Inflammatory macrophage treated with lipopolysaccharide for 4 hours (primary cell): Measurements from ENCODE around the gene LMF1.

ENCODE experiments used
- DNase-seq: peaks from one replicate; pipeline ENCODE4 v3.0.0-alpha.2; 2020

Gene LMF1

GRCh38 chr16:970766-971581 lies at the start of gene LMF1:
TSS of gene LMF1 (minus strand) at chr16:970984. CDS start at chr16:970980, 4 bp downstream.
- peak; percentile 92 for DNase-seq

GRCh38 chr16:1020091-1020399 lies 49.3 kb upstream of the LMF1 start:
- no peak for DNase-seq

GRCh38 chr16:1019231-1020090 lies 48.7 kb upstream of the LMF1 start:
- DNase-seq: no peak

DNA sequence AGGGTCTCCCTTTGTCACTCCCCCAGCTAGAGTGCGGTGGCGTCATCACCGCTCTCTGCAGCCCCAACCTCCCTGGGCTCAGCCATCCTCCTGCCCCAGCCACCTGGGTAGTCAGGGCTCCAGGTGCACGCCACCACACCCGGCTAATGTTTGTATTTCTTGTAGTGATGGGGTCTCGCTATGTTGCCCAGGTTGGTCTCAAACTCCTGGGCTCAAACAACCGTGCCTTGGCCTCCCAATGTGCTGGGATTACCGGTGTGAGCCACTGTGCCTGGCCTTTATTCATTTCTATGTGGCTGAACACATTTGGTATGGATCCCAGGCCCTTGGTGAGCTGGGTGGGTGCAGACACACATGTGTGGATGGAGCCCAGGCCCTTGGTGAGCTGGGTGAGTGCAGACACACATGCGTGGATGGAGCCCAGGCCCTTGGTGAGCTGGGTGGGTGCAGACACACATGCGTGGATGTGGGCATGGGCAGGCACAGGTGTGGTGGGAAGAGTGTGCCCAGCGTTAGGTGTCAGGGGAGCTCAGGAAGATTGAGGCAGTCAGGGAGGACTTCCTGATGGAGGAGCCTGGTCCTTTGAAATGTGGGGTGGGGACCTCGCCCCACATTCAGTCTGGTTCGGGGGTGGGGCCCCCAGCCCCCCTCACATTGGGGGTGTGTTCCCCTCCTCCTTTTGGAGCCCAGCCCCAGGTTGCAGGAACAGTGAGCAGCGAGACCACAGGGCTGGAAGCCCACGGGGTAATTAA lies 47.8 kb upstream of the LMF1 start:
- no peak for DNase-seq

GRCh38 chr16:1014771-1015495 lies 44.1 kb upstream of the LMF1 start:
- no peak for DNase-seq

DNA sequence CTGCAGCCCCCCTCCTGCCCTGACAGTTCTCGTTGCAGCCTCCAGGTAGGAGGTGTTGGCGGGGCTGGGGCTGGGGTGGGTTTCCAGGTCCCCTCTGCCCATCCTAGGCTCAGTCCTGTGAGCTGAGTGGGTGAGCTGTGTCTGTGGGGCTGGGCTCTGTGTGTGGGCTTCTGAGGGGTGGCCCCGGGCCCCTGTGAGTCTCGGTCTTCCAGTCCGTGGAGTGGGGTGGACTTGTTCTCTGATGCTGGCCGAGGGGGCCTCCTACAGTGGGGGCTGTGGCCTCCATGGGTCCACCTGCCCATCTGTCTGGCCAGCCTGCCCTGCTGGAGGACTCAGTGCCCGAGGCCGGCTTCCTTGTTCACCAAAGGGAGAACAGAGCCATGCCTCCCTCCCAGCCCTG lies 43.4 kb upstream of the LMF1 start:
- DNase-seq: no peak

GRCh38 chr16:1013593-1013900 lies 42.8 kb upstream of the LMF1 start:
- DNase-seq: no peak

- DNase-seq: no peak
Observed at GRCh38 chr16:1012722-1013592, 42.2 kb upstream of the LMF1 start.

DNA sequence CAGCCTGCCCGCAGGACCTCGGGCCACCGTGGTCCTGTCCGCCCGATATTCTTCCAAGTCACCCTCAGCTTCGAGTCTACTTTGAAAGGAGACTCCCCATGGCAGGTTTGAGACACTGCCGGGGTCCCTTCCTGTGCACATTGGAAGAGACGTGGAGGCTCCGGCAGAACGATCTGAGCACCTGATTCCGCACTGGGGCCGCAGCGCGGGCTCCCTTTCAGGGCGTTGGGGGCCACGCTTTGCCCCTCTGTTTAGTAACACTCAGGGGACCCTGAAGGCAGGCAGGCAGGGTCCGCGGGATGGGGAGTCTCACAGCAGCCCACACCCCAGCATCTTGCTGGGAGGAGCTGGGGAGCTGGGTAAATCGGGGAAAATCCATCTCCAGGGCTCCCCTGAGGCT lies 41.4 kb upstream of the LMF1 start:
- no peak for DNase-seq

DNA sequence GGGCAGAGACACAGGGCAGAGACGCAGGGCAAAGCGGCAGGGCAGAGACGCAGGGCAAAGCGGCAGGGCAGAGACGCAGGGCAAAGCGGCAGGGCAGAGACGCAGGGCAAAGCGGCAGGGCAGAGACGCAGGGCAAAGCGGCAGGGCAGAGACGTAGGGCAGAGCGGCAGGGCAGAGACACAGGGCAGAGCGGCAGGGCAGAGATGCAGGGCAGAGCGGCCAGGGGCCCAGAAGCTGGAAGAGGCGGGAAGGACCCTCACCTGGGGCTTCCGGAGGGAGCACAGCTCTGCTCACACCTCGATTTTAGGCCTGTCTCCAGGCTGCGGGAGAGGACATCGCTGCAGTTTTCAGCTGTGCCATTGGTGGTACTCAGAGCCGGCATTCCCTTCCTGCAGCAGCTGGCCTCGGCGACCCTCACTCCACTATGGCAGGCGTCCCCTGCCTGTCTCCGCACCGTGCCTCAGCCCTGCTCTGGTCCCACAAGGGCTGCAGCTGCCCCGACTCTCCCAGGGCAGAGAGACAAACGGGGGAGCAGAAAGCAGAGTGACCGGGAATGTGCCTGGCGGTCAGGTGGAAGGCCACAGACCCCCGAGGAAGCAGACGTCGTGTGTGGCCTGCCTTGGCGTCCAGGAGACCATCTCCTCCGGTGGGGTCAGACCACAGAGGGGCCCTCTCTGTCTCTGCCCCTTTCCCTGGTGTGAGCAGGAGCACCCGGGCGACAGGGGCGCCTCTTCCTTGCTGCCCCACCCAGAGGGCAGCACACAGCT lies 40.7 kb upstream of the LMF1 start:
- DNase-seq: no peak

GRCh38 chr16:1010815-1011214 lies 40.0 kb upstream of the LMF1 start:
- DNase-seq: no peak

DNA sequence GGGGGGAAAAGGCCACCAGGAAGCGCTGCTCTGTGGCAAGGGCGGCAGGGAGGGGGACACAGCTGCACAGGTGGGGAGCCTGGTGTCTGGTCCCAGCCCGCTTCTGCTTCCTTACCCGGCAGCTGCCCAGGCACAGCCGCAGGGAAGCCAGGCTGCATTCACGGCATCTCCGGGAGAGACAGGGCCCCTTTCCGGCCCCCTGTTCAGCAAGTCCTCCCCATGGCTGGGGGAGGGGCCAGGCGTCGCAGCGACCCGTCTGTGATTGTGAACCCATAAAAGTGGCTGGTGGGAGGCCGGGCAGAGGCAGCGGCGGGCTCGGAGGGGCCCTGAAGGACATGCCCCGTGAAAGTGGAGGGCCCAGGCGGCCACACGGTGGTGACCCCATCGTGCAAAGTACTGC lies 39.5 kb upstream of the LMF1 start:
- DNase-seq: no peak

- no peak for DNase-seq
Observed at GRCh38 chr16:1009358-1010150, 38.8 kb upstream of the LMF1 start.

GRCh38 chr16:1008085-1008484 lies 37.3 kb upstream of the LMF1 start:
- DNase-seq: no peak

DNA sequence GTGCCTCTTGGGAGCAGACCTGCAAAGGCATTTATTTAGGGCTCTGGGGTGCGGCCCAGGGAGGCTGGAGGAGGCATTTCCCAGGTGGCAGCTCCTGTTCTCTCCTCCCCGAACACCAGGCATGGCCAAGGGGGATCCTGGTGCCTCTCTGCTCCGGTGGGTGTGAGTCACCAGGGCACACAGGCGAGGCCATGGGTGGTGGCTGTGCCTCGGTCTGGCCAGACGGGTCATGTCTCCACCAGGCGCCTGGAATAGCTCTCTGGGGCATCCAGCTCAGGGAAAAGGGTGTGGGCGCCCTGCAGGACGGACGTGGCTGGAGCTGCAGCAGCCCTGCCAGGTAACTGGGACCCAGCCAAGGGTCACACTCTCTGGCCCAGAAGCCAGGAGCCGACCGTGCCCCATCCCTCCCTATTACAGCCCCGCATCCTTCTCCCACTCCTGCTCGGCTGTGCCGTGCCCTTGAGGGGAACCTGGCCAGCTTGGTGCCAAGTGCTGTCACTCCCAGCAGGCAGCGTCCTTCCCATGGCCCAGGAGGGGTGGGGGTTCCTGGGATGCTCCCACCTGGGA lies 36.6 kb upstream of the LMF1 start:
- DNase-seq: no peak

DNA sequence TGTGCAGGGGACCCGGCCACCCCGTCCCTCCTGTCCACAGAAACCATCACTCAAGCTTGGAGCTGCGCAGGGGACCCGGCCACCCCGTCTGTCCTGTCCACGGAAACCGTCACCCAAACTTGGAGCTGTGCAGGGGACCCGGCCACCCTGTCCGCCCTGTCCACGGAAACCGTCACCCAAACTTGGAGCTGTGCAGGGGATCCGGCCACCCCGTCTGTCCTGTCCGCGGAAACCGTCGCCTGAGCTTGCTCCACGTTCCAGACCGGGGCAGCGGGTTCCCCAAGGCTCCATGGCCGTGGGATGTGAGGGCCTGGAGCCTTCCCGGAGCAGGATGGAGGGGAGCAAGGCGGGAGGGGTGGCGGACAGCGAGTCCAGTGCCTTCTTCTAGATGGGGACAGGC lies 36.0 kb upstream of the LMF1 start:
- no peak for DNase-seq

DNA sequence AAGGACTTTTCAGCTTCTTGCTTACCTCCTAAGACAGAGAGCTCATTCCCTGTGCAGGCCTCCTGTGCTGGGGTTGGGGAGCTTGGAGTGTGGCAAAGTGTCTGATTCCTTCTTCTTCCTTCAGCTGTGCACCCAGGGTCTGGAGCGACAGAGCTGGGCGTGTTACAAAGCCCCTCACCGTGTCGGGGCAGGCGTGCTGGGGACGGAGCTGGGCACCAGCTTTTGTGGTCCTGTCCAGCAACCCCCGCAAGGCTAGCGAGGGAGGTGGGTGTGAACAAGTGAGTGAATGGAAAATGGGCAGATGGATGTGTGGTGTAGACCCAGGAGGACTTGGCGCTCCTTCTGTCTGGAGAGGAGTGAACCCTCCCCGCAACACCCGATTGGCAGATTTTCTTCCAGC lies 34.5 kb upstream of the LMF1 start:
- no peak for DNase-seq

DNA sequence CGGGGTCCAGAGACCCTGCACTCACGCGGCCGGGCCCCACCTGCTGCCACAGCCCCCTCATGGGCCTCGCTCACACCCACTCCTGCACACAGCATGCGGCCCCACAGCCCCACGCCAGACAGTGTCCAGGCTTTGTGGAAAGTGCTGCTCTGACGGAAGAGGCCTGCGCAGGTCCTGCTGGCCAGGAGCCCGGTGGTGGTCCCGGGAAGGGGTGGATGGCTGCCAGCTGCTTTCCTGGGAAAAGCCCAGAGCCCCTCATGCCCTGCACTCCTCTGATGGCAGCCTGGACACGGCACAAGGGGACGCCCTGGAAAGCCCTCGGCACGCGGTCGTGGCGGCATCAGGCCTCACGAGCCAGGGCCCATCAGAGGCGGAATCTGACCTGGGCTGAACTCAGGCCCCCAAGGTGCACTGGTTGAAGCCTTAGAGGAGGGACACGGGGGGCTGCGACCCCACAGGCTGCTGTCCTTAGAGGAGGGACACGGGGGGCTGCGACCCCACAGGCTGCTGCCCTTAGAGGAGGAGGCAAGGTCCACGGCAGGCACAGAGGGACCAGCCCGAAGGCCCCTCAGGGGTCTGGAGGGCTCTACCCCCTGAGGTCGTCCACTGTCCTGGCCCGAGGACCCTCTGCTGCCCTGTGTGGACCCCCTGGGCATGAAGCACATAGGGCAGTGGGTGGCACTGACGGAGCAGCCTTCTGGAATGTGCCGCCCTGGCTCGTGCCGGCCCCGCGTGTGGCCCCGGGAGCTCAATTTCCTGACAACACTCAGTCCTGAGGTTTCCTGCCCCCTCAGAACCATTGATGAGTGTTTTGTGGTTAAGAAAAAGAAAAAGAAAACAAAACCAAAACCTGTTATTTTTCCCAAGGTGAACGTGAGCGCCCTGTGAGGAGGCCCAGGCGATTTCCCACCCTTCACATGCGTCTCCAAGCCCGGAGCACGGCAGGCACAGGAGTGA lies 32.9 kb upstream of the LMF1 start:
- no peak for DNase-seq
